Adrenal gland (tissue), 5 donors: ENCODE measurements around the gene SBNO2.

ENCODE experiments used
- CTCF ChIP-seq, 6 experiments: fragments of 450-650 bp in 4 of 6; fragments of 200-600 bp in 2 of 6; sonication (generic) in 1 of 6; IDR thresholded peaks; 1 replicate in 5 of 6; 2 replicates in 1 of 6; pipeline versions ENCODE4 v1.5.1 to v1.8.0; 2016 to 2021; ENCODE audit warnings: antibody characterized with exemption in 6 of 6, mild to moderate bottlenecking in 2 of 6, moderate library complexity in 1 of 6
- POLR2A ChIP-seq, 2 donors: fragments of 450-650 bp; IDR thresholded peaks; one replicate each; pipeline ENCODE4 v1.6.1; 2017; ENCODE audit warnings: antibody characterized with exemption in 2 of 2, mild to moderate bottlenecking in 2 of 2, moderate library complexity in 1 of 2
- donor health status: DM: no; HTN: no; CAD: no.

GRCh38 chr19:1171755-1172352 lies 2.2 kb downstream of the SBNO2 start:
- TF ChIP-seq CTCF (IDR thresholded peaks at IDR 0.05), result no peak
- TF ChIP-seq POLR2A (IDR thresholded peaks at IDR 0.05), result no peak
